ENCODE data around the gene PARD3B.

The PARD3B gene

GRCh38 chr2:204871231-204871953 is 326.1 kb downstream of the PARD3B start:
- DNase-seq (ENCODE audit: insufficient read length, low spot score) (no peak), FAIRE-seq (peak; percentile 85)
- TF ChIP-seq CTCF (IDR thresholded peaks at IDR 0.05; ENCODE audit: insufficient read depth, missing control alignments): peak; percentile 72

GRCh38 chr2:204876311-204876710 is 331.0 kb downstream of the PARD3B start:
- no peak for FAIRE-seq
- TF ChIP-seq CTCF (IDR thresholded peaks at IDR 0.05; ENCODE audit: insufficient read depth, missing control alignments): no peak
- no peak for DNase-seq (ENCODE audit: insufficient read length, low spot score)

GRCh38 chr2:204877691-204878090 is 332.4 kb downstream of the PARD3B start:
- no peak for FAIRE-seq
- no peak for TF ChIP-seq CTCF (IDR thresholded peaks at IDR 0.05; ENCODE audit: insufficient read depth, missing control alignments)
- no peak for DNase-seq (ENCODE audit: insufficient read length, low spot score)

GRCh38 chr2:204880928-204881327 is 335.7 kb downstream of the PARD3B start:
- DNase-seq (ENCODE audit: insufficient read length, low spot score): no peak
- no peak for FAIRE-seq
- no peak for TF ChIP-seq CTCF (IDR thresholded peaks at IDR 0.05; ENCODE audit: insufficient read depth, missing control alignments)

- TF ChIP-seq CTCF (IDR thresholded peaks at IDR 0.05; ENCODE audit: insufficient read depth, missing control alignments): no peak
- DNase-seq (ENCODE audit: insufficient read length, low spot score) (no peak), FAIRE-seq (no peak)
These were observed 336.4 kb downstream of the PARD3B start for GRCh38 chr2:204881655-204882054.

GRCh38 chr2:204885747-204886146 is 340.5 kb downstream of the PARD3B start:
- FAIRE-seq (no peak), DNase-seq (ENCODE audit: insufficient read length, low spot score) (no peak)
- TF ChIP-seq CTCF (IDR thresholded peaks at IDR 0.05; ENCODE audit: insufficient read depth, missing control alignments): peak; percentile 12

- DNase-seq (ENCODE audit: insufficient read length, low spot score) (no peak), FAIRE-seq (no peak)
- no peak for TF ChIP-seq CTCF (IDR thresholded peaks at IDR 0.05; ENCODE audit: insufficient read depth, missing control alignments)
These were observed 341.4 kb downstream of the PARD3B start for GRCh38 chr2:204886713-204887112.

Data from D721Med (cell line).